Body of pancreas (tissue), 4 donors: ENCODE measurements around the gene RNF111. TPM values are rescaled to one million over a fixed set of nuclear protein-coding genes. Genes with fewer than 3 reads are reported as not detected.

Source experiments
- ATAC-seq: fragments of 150-250 bp; one replicate; pipeline ENCODE4 v1.9.1; 2016
- DNase-seq, 4 donors: peaks; one replicate each; pipeline ENCODE4 v3.0.0-alpha.2; 2019
- H3K27ac ChIP-seq, 4 donors: fragments of 200-600 bp; sonication (generic); 1 replicate in 3 of 4; 2 replicates in 1 of 4; pipeline versions ENCODE4 v1.5.1 to v1.6.1; 2016 to 2019; ENCODE audit warnings: mild to moderate bottlenecking in 1 of 4, mixed read lengths in 1 of 4, moderate library complexity in 1 of 4
- H3K27me3 ChIP-seq, 2 donors: fragments of 200-600 bp; sonication (generic); one replicate each; pipeline ENCODE4 v1.6.0; 2016; ENCODE audit warnings: mild to moderate bottlenecking in 1 of 2
- H3K36me3 ChIP-seq, 2 donors: fragments of 200-600 bp; sonication (generic); replicated peaks in 1 of 2; 2 replicates each; pipeline ENCODE4 v1.5.1; 2016; ENCODE audit warnings: low read depth in 2 of 2; ENCODE audit not compliant: insufficient read depth in 1 of 2
- H3K4me1 ChIP-seq: fragments of 200-600 bp; sonication (generic); one replicate; pipeline ENCODE4 v1.6.0; 2016
- H3K4me3 ChIP-seq, 2 donors: fragments of 200-600 bp; sonication (generic); 1 replicate in 1 of 2; 2 replicates in 1 of 2; pipeline ENCODE4 v1.5.1; 2016 to 2019
- H3K9me3 ChIP-seq, 3 donors: fragments of 200-600 bp; sonication (generic); 1 replicate in 2 of 3; 2 replicates in 1 of 3; pipeline ENCODE4 v1.5.1; 2016
- CTCF ChIP-seq, 7 experiments: fragments of 450-650 bp in 4 of 7; fragments of 200-600 bp in 3 of 7; sonication (generic) in 3 of 7; IDR thresholded peaks; one replicate each; pipeline ENCODE4 v1.5.1; 2016 to 2019; ENCODE audit warnings: antibody characterized with exemption in 7 of 7
- POLR2A ChIP-seq, 3 donors: fragments of 450-650 bp; IDR thresholded peaks; one replicate each; pipeline ENCODE4 v1.6.1; 2016; ENCODE audit warnings: antibody characterized with exemption in 3 of 3, mild to moderate bottlenecking in 2 of 3
- WGBS, 2 donors: methylation state at CpG; one replicate each; pipeline ENCODE4 v1.1.5; 2017; 5-methylcytosine and 5-hydroxymethylcytosine counted together
- intact Hi-C: fragments of 100-400 bp; cut with DNase I; formaldehyde crosslinking; loops from one replicate; pipeline ENCODE4 v1.15.1; 2023
- total RNA-seq, 2 donors: library from RNA; depleted of rRNA; stranded (reverse); fragments of >200 nt; gene quantifications; one replicate each; pipeline ENCODE4 v1.1.0, GENCODE V29; 2016

The RNF111 gene
- total RNA-seq, 2 donors from 2014 or later: 6.9 to 22.8 TPM

- no peak for ATAC-seq
- H3K4me1 ChIP-seq: no peaks in the 10 kb centered on the region
- DNase-seq: no peak
- no peak overlapping the region for H3K4me3 ChIP-seq
- H3K9me3 ChIP-seq: no peaks in the 10 kb centered on the region
- H3K27me3 ChIP-seq: no peaks in the 10 kb centered on the region
- H3K27ac ChIP-seq: no peak overlapping the region
- no peaks in the 10 kb centered on the region for H3K36me3 ChIP-seq
- intact Hi-C loops: loop anchor here (10.0 kb wide), 1 partner anchor 517 kb away; no protein-coding TSS in a partner anchor
- no peak for TF ChIP-seq CTCF (IDR thresholded peaks at IDR 0.05)
- TF ChIP-seq POLR2A (IDR thresholded peaks at IDR 0.05): no peak
Observed at GRCh38 chr15:58977887-58978286, 9.6 kb upstream of the RNF111 start.

GRCh38 chr15:58980351-58980939 lies 7.0 kb upstream of the RNF111 start:
- Histone ChIP-seq H3K9me3 (no peaks in the 10 kb centered on the region), H3K4me1 (no peaks in the 10 kb centered on the region), H3K27me3 (no peaks in the 10 kb centered on the region), H3K4me3 (no peak overlapping the region), H3K27ac (no peak overlapping the region), H3K36me3 (no peaks in the 10 kb centered on the region)
- ATAC-seq: no peak
- no peak for DNase-seq
- intact Hi-C loops: no loop called here
- no peak for TF ChIP-seq POLR2A (IDR thresholded peaks at IDR 0.05)
- peak in 6 of 7 experiments; percentile 25 to 71 (median 68) for TF ChIP-seq CTCF (IDR thresholded peaks at IDR 0.05)
- 1 to 2% methylated on average over 5 of the region's 5 CpGs for WGBS, 2 donors

- 80 to 85% methylated on average over 5 of the region's 6 CpGs for WGBS, 2 donors
- DNase-seq (no peak), ATAC-seq (no peak)
- Histone ChIP-seq H3K36me3 (no peaks in the 10 kb centered on the region), H3K4me3 (no peak overlapping the region), H3K27me3 (no peaks in the 10 kb centered on the region), H3K9me3 (no peaks in the 10 kb centered on the region), H3K4me1 (no peaks in the 10 kb centered on the region), H3K27ac (no peak overlapping the region)
- no peak for TF ChIP-seq CTCF (IDR thresholded peaks at IDR 0.05)
- no peak for TF ChIP-seq POLR2A (IDR thresholded peaks at IDR 0.05)
- intact Hi-C loops: no loop called here
Observed at GRCh38 chr15:58981808-58982475, 5.5 kb upstream of the RNF111 start.

GRCh38 chr15:58983261-58983660 lies 4.2 kb upstream of the RNF111 start:
- Histone ChIP-seq H3K4me1 (no peaks in the 10 kb centered on the region), H3K36me3 (no peaks in the 10 kb centered on the region), H3K27me3 (no peaks in the 10 kb centered on the region), H3K9me3 (no peaks in the 10 kb centered on the region), H3K27ac (no peak overlapping the region), H3K4me3 (no peak overlapping the region)
- 53 to 70% methylated on average over 2 of the region's 2 CpGs for WGBS, 2 donors
- intact Hi-C loops: no loop called here
- ATAC-seq: no peak
- DNase-seq: no peak
- TF ChIP-seq POLR2A (IDR thresholded peaks at IDR 0.05) (no peak), CTCF (IDR thresholded peaks at IDR 0.05) (no peak)

- WGBS, 2 donors: 46 to 52% methylated on average over 4 of the region's 4 CpGs
- Histone ChIP-seq H3K9me3 (no peaks in the 10 kb centered on the region), H3K36me3 (no peaks in the 10 kb centered on the region), H3K4me1 (peaks cover 12% of the 10 kb centered on the region), H3K27ac (no peak overlapping the region), H3K4me3 (no peak overlapping the region), H3K27me3 (no peaks in the 10 kb centered on the region)
- DNase-seq (peak in 3 of 4 donors; percentile 20 to 36 (median 29)), ATAC-seq (no peak)
- TF ChIP-seq POLR2A (IDR thresholded peaks at IDR 0.05): no peak
- no peak for TF ChIP-seq CTCF (IDR thresholded peaks at IDR 0.05)
- intact Hi-C loops: no loop called here
Observed at GRCh38 chr15:58985443-58985842, 2.0 kb upstream of the RNF111 start.
